Stimulated activated CD8-positive, alpha-beta memory T cell treated with anti-CD3 and anti-CD28 coated beads, Interleukin-2, amount 100 ng/mL, for 48 hours (primary cell): Measurements from ENCODE around the gene ADORA2A.
A peak's percentile ranks its signal among the peaks of the same experiment; 100 is the strongest.

Source experiments
- DNase-seq, 2 donors: peaks; one replicate each; pipeline ENCODE4 v3.0.0-alpha.2; 2020; ENCODE audit warnings: low read depth in 2 of 2

ADORA2A gene

GRCh38 chr22:24427500-24428164 is at the start of gene ADORA2A:
TSS of gene ADORA2A (plus strand) at chr22:24427599. CDS start at chr22:24433405, 5,806 bp downstream.
- peak; percentile 65 to 78 for DNase-seq

GRCh38 chr22:24379536-24379935 is 47.9 kb upstream of the ADORA2A start:
- no peak for DNase-seq

- no peak for DNase-seq
Observed at GRCh38 chr22:24380220-24380904, 47.0 kb upstream of the ADORA2A start.

- no peak for DNase-seq
Observed at GRCh38 chr22:24380905-24381230, 46.5 kb upstream of the ADORA2A start.

GRCh38 chr22:24383061-24383460 is 44.3 kb upstream of the ADORA2A start:
- DNase-seq: no peak

- no peak for DNase-seq
Observed at GRCh38 chr22:24384131-24384530, 43.3 kb upstream of the ADORA2A start.

- no peak for DNase-seq
Observed at GRCh38 chr22:24386937-24387471, 40.4 kb upstream of the ADORA2A start.

- no peak for DNase-seq
Observed at GRCh38 chr22:24389680-24390079, 37.7 kb upstream of the ADORA2A start.

- DNase-seq: no peak
Observed at GRCh38 chr22:24390156-24390555, 37.2 kb upstream of the ADORA2A start.

GRCh38 chr22:24390576-24390975 is 36.8 kb upstream of the ADORA2A start:
- DNase-seq: no peak

- no peak for DNase-seq
Observed at GRCh38 chr22:24391836-24392217, 35.6 kb upstream of the ADORA2A start.

- DNase-seq: no peak
Observed at GRCh38 chr22:24392218-24392931, 35.0 kb upstream of the ADORA2A start.

GRCh38 chr22:24393012-24393559 is 34.3 kb upstream of the ADORA2A start:
- DNase-seq: no peak

GRCh38 chr22:24393848-24394247 is 33.6 kb upstream of the ADORA2A start:
- DNase-seq: no peak

- no peak for DNase-seq
Observed at GRCh38 chr22:24394254-24394653, 33.1 kb upstream of the ADORA2A start.

GRCh38 chr22:24398409-24398808 is 29.0 kb upstream of the ADORA2A start:
- no peak for DNase-seq

- DNase-seq: no peak
Observed at GRCh38 chr22:24400034-24400725, 27.2 kb upstream of the ADORA2A start.

- DNase-seq: no peak
Observed at GRCh38 chr22:24400726-24401596, 26.4 kb upstream of the ADORA2A start.

- DNase-seq: no peak
Observed at GRCh38 chr22:24401931-24402367, 25.4 kb upstream of the ADORA2A start.

GRCh38 chr22:24402460-24403192 is 24.8 kb upstream of the ADORA2A start:
- DNase-seq: no peak
